ENCODE results near the gene P2RY6.

The P2RY6 gene

GRCh38 chr11:73281796-73282660 lies 9.9 kb downstream of the P2RY6 start:
- H3K27ac ChIP-seq (ENCODE audit: low read depth, low read length), result no peak overlapping the region
- H3K27me3 ChIP-seq (ENCODE audit: control insufficient read depth, insufficient read depth, low read length), result no peaks in the 10 kb centered on the region
- no peaks in the 10 kb centered on the region for H3K4me1 ChIP-seq (ENCODE audit: control insufficient read depth, insufficient read depth, low read length)
- H3K4me3 ChIP-seq (ENCODE audit: low read length), result no peak overlapping the region
- H3K9ac ChIP-seq (ENCODE audit: low read length), result no peak overlapping the region
- H3K36me3 ChIP-seq (ENCODE audit: control insufficient read depth, insufficient read depth, low read length), result no peaks in the 10 kb centered on the region

GRCh38 chr11:73283276-73284000 lies 11.3 kb downstream of the P2RY6 start:
- Histone ChIP-seq H3K27ac (ENCODE audit: low read depth, low read length) (no peak overlapping the region), H3K4me3 (ENCODE audit: low read length) (no peak overlapping the region), H3K9ac (ENCODE audit: low read length) (no peak overlapping the region), H3K4me1 (ENCODE audit: control insufficient read depth, insufficient read depth, low read length) (no peaks in the 10 kb centered on the region), H3K27me3 (ENCODE audit: control insufficient read depth, insufficient read depth, low read length) (no peaks in the 10 kb centered on the region), H3K36me3 (ENCODE audit: control insufficient read depth, insufficient read depth, low read length) (no peaks in the 10 kb centered on the region)

GRCh38 chr11:73284106-73284505 lies 12.0 kb downstream of the P2RY6 start:
- H3K36me3 ChIP-seq (ENCODE audit: control insufficient read depth, insufficient read depth, low read length), result no peaks in the 10 kb centered on the region
- H3K4me1 ChIP-seq (ENCODE audit: control insufficient read depth, insufficient read depth, low read length), result peaks cover 1% of the 10 kb centered on the region
- H3K9ac ChIP-seq (ENCODE audit: low read length), result no peak overlapping the region
- H3K27me3 ChIP-seq (ENCODE audit: control insufficient read depth, insufficient read depth, low read length), result no peaks in the 10 kb centered on the region
- no peak overlapping the region for H3K4me3 ChIP-seq (ENCODE audit: low read length)
- H3K27ac ChIP-seq (ENCODE audit: low read depth, low read length), result no peak overlapping the region

- H3K27me3 ChIP-seq (ENCODE audit: control insufficient read depth, insufficient read depth, low read length), result no peaks in the 10 kb centered on the region
- H3K36me3 ChIP-seq (ENCODE audit: control insufficient read depth, insufficient read depth, low read length), result no peaks in the 10 kb centered on the region
- H3K4me1 ChIP-seq (ENCODE audit: control insufficient read depth, insufficient read depth, low read length), result peaks cover 4% of the 10 kb centered on the region
Observed at GRCh38 chr11:73285721-73286120, 13.6 kb downstream of the P2RY6 start.

GRCh38 chr11:73286240-73286810 lies 14.2 kb downstream of the P2RY6 start:
- Histone ChIP-seq H3K36me3 (ENCODE audit: control insufficient read depth, insufficient read depth, low read length) (no peaks in the 10 kb centered on the region), H3K4me3 (ENCODE audit: low read length) (no peak overlapping the region), H3K4me1 (ENCODE audit: control insufficient read depth, insufficient read depth, low read length) (peaks cover 4% of the 10 kb centered on the region), H3K27ac (ENCODE audit: low read depth, low read length) (no peak overlapping the region), H3K9ac (ENCODE audit: low read length) (no peak overlapping the region), H3K27me3 (ENCODE audit: control insufficient read depth, insufficient read depth, low read length) (no peaks in the 10 kb centered on the region)

More at GRCh38 chr11:73285721-73286120, 13.6 kb downstream of the P2RY6 start:
- no peak overlapping the region for H3K27ac ChIP-seq (ENCODE audit: low read depth, low read length)
- no peak overlapping the region for H3K9ac ChIP-seq (ENCODE audit: low read length)
- no peak overlapping the region for H3K4me3 ChIP-seq (ENCODE audit: low read length)

- Histone ChIP-seq H3K27ac (ENCODE audit: low read depth, low read length) (no peak overlapping the region), H3K27me3 (ENCODE audit: control insufficient read depth, insufficient read depth, low read length) (no peaks in the 10 kb centered on the region), H3K36me3 (ENCODE audit: control insufficient read depth, insufficient read depth, low read length) (no peaks in the 10 kb centered on the region), H3K9ac (ENCODE audit: low read length) (no peak overlapping the region), H3K4me3 (ENCODE audit: low read length) (no peak overlapping the region), H3K4me1 (ENCODE audit: control insufficient read depth, insufficient read depth, low read length) (peaks cover 4% of the 10 kb centered on the region)
Observed at GRCh38 chr11:73287400-73288101, 15.4 kb downstream of the P2RY6 start.

- Histone ChIP-seq H3K27ac (ENCODE audit: low read depth, low read length) (no peak overlapping the region), H3K27me3 (ENCODE audit: control insufficient read depth, insufficient read depth, low read length) (no peaks in the 10 kb centered on the region), H3K4me3 (ENCODE audit: low read length) (no peak overlapping the region), H3K36me3 (ENCODE audit: control insufficient read depth, insufficient read depth, low read length) (no peaks in the 10 kb centered on the region), H3K4me1 (ENCODE audit: control insufficient read depth, insufficient read depth, low read length) (peaks cover 4% of the 10 kb centered on the region), H3K9ac (ENCODE audit: low read length) (no peak overlapping the region)
Observed at GRCh38 chr11:73288192-73288872, 16.2 kb downstream of the P2RY6 start.

GRCh38 chr11:73288873-73289707 lies 17.0 kb downstream of the P2RY6 start:
- no peaks in the 10 kb centered on the region for H3K27me3 ChIP-seq (ENCODE audit: control insufficient read depth, insufficient read depth, low read length)
- peak overlapping the region; percentile 40 for H3K4me3 ChIP-seq (ENCODE audit: low read length)
- H3K9ac ChIP-seq (ENCODE audit: low read length), result no peak overlapping the region
- H3K36me3 ChIP-seq (ENCODE audit: control insufficient read depth, insufficient read depth, low read length), result no peaks in the 10 kb centered on the region
- peaks cover 4% of the 10 kb centered on the region for H3K4me1 ChIP-seq (ENCODE audit: control insufficient read depth, insufficient read depth, low read length)
- H3K27ac ChIP-seq (ENCODE audit: low read depth, low read length), result no peak overlapping the region

- Histone ChIP-seq H3K27ac (ENCODE audit: low read depth, low read length) (no peak overlapping the region), H3K9ac (ENCODE audit: low read length) (no peak overlapping the region)
Observed at GRCh38 chr11:73290536-73290935, 18.4 kb downstream of the P2RY6 start.

GRCh38 chr11:73291196-73291595 lies 19.1 kb downstream of the P2RY6 start:
- no peak overlapping the region for H3K9ac ChIP-seq (ENCODE audit: low read length)
- no peaks in the 10 kb centered on the region for H3K36me3 ChIP-seq (ENCODE audit: control insufficient read depth, insufficient read depth, low read length)
- no peak overlapping the region for H3K27ac ChIP-seq (ENCODE audit: low read depth, low read length)
- H3K4me3 ChIP-seq (ENCODE audit: low read length), result no peak overlapping the region
- peaks cover 4% of the 10 kb centered on the region for H3K4me1 ChIP-seq (ENCODE audit: control insufficient read depth, insufficient read depth, low read length)
- no peaks in the 10 kb centered on the region for H3K27me3 ChIP-seq (ENCODE audit: control insufficient read depth, insufficient read depth, low read length)

More at GRCh38 chr11:73290536-73290935, 18.4 kb downstream of the P2RY6 start:
- Histone ChIP-seq H3K27me3 (ENCODE audit: control insufficient read depth, insufficient read depth, low read length) (no peaks in the 10 kb centered on the region), H3K4me3 (ENCODE audit: low read length) (no peak overlapping the region), H3K36me3 (ENCODE audit: control insufficient read depth, insufficient read depth, low read length) (no peaks in the 10 kb centered on the region), H3K4me1 (ENCODE audit: control insufficient read depth, insufficient read depth, low read length) (peaks cover 4% of the 10 kb centered on the region)
